ENCODE results near the gene ABLIM2. TPM values are rescaled to one million over a fixed set of nuclear protein-coding genes. Genes with fewer than 3 reads are reported as not detected.

ABLIM2 gene
- total RNA-seq, 1 experiment from 2014 or later = 6.1 TPM

DNA sequence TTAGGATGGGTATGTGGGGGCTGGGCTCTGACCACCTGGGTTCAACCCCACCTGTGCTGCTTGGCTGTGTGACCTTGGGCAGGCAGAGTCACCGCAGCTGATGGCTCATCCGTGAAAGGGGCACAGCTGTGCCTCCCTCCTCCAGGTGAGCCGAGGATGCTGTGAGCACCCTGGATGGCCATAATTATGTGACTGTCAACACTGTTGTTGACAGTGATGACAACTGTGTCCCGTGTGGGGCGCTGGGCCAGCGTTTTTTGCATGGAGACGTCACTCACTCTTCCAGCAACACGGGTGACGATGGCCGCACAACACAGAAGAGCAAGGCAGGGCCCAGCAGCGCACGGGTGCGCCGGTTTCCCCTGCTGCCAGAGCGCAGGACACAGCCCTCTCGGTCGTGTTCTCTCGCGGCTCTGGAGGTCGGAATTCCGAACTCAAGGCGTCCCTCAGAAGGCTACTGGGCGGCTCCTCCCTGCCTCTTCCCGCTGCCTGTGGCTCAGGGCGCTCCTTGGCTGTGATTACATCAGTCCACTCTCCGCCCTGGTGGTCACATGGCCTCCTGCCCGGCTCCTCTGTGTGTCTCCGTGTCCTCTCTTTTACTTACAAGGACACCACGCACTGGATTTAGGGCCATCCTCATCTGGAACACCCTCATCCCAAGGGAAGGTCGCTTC, 41.8 kb upstream of the ABLIM2 start:
- Histone ChIP-seq H2AFZ (ENCODE audit: low read depth, low read length, poor library complexity, severe bottlenecking) (no peak overlapping the region), H4K20me1 (ENCODE audit: insufficient read depth) (no peaks in the 10 kb centered on the region), H3K36me3 (ENCODE audit: control insufficient read depth in 1 of 2, insufficient read depth in 2 of 2, low read length in 2 of 2) (no peaks in the 10 kb centered on the region), H3K4me1 (ENCODE audit: control insufficient read depth in 1 of 2, insufficient read depth in 2 of 2, low read length in 2 of 2) (peaks cover 22 to 37% of the 10 kb centered on the region in 2 experiments), H3K27ac (ENCODE audit: low read depth, low read length) (peak overlapping the region; percentile 67; the same call in 1 of the 2 replicates), H3K4me3 (replicated peaks in 1 of 2; ENCODE audit: low read depth in 1 of 2, low read length in 2 of 2) (peak overlapping the region in 1 of 2 experiments; percentile 52; a peak in 2 of 4 replicates), H3K27me3 (ENCODE audit: insufficient read depth, low read length) (no peaks in the 10 kb centered on the region), H3K9ac (ENCODE audit: low read length) (no peak overlapping the region), H3K9me3 (ENCODE audit: control insufficient read depth in 1 of 2, insufficient read depth in 1 of 2, low read depth in 1 of 2, low read length in 2 of 2) (no peaks in the 10 kb centered on the region), H3K79me2 (ENCODE audit: insufficient read depth, low read length) (no peaks in the 10 kb centered on the region), H3K4me2 (ENCODE audit: low read length) (peak overlapping the region; percentile 89), H3K9me2 (ENCODE audit: insufficient read depth) (no peaks in the 10 kb centered on the region)
- ChIA-PET POLR2A (interaction anchor here (1.5 kb wide), 1 partner anchor 14 kb away, joined by 3 read pairs; no protein-coding TSS in a partner anchor), RAD21 (ENCODE audit: low non-redundant PET in 1 of 2, low total read pairs in 2 of 2, uncharacterized antibody in 2 of 2, unreplicated experiment in 2 of 2) (no interaction called here), CTCF (no interaction called here)
- TF ChIP-seq JUND (IDR thresholded peaks at IDR 0.05) = no peak
- 0 out of 2 replicates have a peak, but pooled peaks have one; percentile 14 for TF ChIP-seq POLR2AphosphoS5 (IDR thresholded peaks at IDR 0.05; ENCODE audit: low read depth, low read length)
- TF ChIP-seq CBX3 (IDR thresholded peaks at IDR 0.05; ENCODE audit: low read depth) = no peak
- intact Hi-C loops (cut with micrococcal nuclease) = no loop called here
- DNase-seq (ENCODE audit: low read depth, low spot score) (no peak), ATAC-seq (no peak)
- no TSS peak for BruUV-seq (replicated peaks)

DNA sequence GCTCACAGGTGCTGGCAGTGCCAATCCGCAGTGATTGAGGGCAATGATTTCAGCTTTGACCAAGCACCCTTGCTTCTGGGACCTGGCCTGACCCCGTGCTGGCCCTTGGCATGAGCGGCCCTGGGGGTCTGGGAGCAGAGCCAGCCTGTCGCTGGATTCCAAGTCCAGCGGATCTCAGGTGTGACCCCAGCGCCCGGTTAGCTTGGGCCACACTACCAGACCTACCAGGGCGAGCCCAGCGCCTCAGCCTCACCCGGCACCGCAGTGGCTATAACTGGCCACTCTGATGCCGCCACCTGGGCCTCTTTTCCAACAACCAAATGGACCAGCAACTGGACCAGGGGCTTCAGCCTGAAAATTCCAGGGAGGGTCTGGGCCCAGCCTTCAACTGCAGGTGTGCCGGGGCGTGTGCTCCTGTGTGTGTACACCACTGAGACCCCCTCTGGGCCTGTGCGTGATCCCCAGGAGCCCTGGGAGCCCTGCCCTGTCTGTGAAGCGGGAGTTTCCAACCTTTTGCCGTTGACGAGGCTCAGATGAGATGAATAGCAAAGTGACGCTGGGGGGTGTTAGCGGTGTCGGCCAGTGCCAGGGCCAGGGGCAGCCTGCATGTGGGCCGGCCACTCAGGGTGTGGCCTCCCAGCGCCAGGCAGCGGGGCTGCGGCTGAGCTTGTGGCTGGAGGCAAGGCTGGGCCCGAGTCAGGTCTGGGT, 41.1 kb upstream of the ABLIM2 start:
- peak overlapping the region; percentile 89 for H3K4me2 ChIP-seq (ENCODE audit: low read length)
- no peak overlapping the region for H2AFZ ChIP-seq (ENCODE audit: low read depth, low read length, poor library complexity, severe bottlenecking)
- ATAC-seq (no peak), DNase-seq (ENCODE audit: low read depth, low spot score) (no peak)
- ChIA-PET RAD21 (ENCODE audit: low non-redundant PET in 1 of 2, low total read pairs in 2 of 2, uncharacterized antibody in 2 of 2, unreplicated experiment in 2 of 2) (interaction anchor here (0.9 to 1.0 kb wide), 2 partner anchors 23 kb away, joined by 3 to 4 read pairs; no protein-coding TSS in a partner anchor), CTCF (interaction anchor here (1.4 kb wide), 1 partner anchor 23 kb away, joined by 8 read pairs; no protein-coding TSS in a partner anchor), POLR2A (interaction anchor here (1.5 kb wide), 1 partner anchor 15 kb away, joined by 3 read pairs; no protein-coding TSS in a partner anchor)
- H3K27ac ChIP-seq (ENCODE audit: low read depth, low read length) = peak overlapping the region; percentile 67; the same call in 1 of the 2 replicates
- H3K27me3 ChIP-seq (ENCODE audit: insufficient read depth, low read length) = no peaks in the 10 kb centered on the region
- peak overlapping the region; percentile 52 to 64 for H3K4me3 ChIP-seq (replicated peaks in 1 of 2; ENCODE audit: low read depth in 1 of 2, low read length in 2 of 2)
- H4K20me1 ChIP-seq (ENCODE audit: insufficient read depth) = no peaks in the 10 kb centered on the region
- peak overlapping the region; percentile 66 for H3K9ac ChIP-seq (ENCODE audit: low read length)
- no peak for TF ChIP-seq RAD21 (IDR thresholded peaks at IDR 0.05; ENCODE audit: low read depth)
- H3K36me3 ChIP-seq (ENCODE audit: control insufficient read depth in 1 of 2, insufficient read depth in 2 of 2, low read length in 2 of 2) = no peaks in the 10 kb centered on the region
- peaks cover 22 to 36% of the 10 kb centered on the region in 2 experiments for H3K4me1 ChIP-seq (ENCODE audit: control insufficient read depth in 1 of 2, insufficient read depth in 2 of 2, low read length in 2 of 2)
- no peaks in the 10 kb centered on the region for H3K9me2 ChIP-seq (ENCODE audit: insufficient read depth)
- no peaks in the 10 kb centered on the region for H3K79me2 ChIP-seq (ENCODE audit: insufficient read depth, low read length)
- TSS peak; percentile 67 for BruUV-seq (replicated peaks)
- intact Hi-C loops (cut with micrococcal nuclease) = no loop called here
- H3K9me3 ChIP-seq (ENCODE audit: control insufficient read depth in 1 of 2, insufficient read depth in 1 of 2, low read depth in 1 of 2, low read length in 2 of 2) = no peaks in the 10 kb centered on the region
